Measurements from ENCODE around the gene FKRP. TPM values are rescaled to one million over a fixed set of nuclear protein-coding genes. Genes with fewer than 3 reads are reported as not detected.

Gene FKRP
- total RNA-seq, 1 experiment from 2014 or later: 10.6 TPM

DNA sequence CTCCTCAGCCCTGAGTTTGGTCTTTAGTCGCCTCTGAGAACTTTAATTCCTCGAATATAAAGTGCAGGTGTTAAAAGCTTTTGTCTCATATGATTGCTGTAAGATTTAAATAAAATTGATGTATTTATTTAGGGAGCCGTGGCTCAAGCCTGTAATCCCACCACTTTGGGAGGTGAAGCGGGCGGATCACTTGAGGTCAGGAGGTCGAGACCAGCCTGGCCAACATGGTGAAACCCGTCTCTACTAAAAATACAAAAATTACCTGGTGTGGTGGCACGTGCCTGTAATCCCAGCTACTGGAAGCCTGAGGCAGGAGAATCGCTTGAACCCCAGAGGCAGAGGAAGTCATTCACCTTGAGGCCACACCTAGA, 43.1 kb downstream of the FKRP start:
- no TSS peak for BruUV-seq (replicated peaks)
- Histone ChIP-seq H3F3A (ENCODE audit: insufficient read depth, low read depth) (peaks cover 56% of the 10 kb centered on the region), H3K4me2 (peak overlapping the region; percentile 50), H3K9me2 (ENCODE audit: insufficient read depth) (no peaks in the 10 kb centered on the region), H4K20me1 (ENCODE audit: insufficient read depth) (peaks cover 5% of the 10 kb centered on the region; the same call in 1 of the 2 replicates), H2AFZ (0 out of 2 replicates have a peak overlapping the region, but pooled peaks have one; percentile 28), H3K4me1 (replicated peaks; ENCODE audit: insufficient read depth) (peaks cover 40% of the 10 kb centered on the region), H3K36me3 (ENCODE audit: low read depth) (peaks cover 18% of the 10 kb centered on the region), H3K27me3 (ENCODE audit: insufficient read depth, low read depth) (no peaks in the 10 kb centered on the region), H3K79me2 (ENCODE audit: low read depth) (peaks cover 42% of the 10 kb centered on the region), H3K27ac (no peak overlapping the region), H3K9me3 (ENCODE audit: insufficient read depth, low read depth) (no peaks in the 10 kb centered on the region), H3K4me3 (0 out of 2 replicates have a peak overlapping the region, but pooled peaks have one; percentile 5)
- intact Hi-C loops (cut with micrococcal nuclease; ENCODE audit: unreplicated experiment): loop anchor here (1.0 to 5.0 kb wide), 3 partner anchors 36 to 113 kb away; no protein-coding TSS in a partner anchor
- TF ChIP-seq, protein P1, sequence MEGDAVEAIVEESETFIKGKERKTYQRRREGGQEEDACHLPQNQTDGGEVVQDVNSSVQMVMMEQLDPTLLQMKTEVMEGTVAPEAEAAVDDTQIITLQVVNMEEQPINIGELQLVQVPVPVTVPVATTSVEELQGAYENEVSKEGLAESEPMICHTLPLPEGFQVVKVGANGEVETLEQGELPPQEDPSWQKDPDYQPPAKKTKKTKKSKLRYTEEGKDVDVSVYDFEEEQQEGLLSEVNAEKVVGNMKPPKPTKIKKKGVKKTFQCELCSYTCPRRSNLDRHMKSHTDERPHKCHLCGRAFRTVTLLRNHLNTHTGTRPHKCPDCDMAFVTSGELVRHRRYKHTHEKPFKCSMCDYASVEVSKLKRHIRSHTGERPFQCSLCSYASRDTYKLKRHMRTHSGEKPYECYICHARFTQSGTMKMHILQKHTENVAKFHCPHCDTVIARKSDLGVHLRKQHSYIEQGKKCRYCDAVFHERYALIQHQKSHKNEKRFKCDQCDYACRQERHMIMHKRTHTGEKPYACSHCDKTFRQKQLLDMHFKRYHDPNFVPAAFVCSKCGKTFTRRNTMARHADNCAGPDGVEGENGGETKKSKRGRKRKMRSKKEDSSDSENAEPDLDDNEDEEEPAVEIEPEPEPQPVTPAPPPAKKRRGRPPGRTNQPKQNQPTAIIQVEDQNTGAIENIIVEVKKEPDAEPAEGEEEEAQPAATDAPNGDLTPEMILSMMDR (conservative IDR thresholded peaks at IDR 0.05): no peak
- TF ChIP-seq EZH2 (IDR thresholded peaks at IDR 0.05; ENCODE audit: low read depth): no peak
- ChIA-PET POLR2A (ENCODE audit: unreplicated experiment) (interaction anchor here (0.5 to 0.7 kb wide), 5 partner anchors 18 to 202 kb away, joined by 3 to 7 read pairs (median 4); partner anchors contain the start of gene PRKD2), CTCF (interaction anchor here (0.6 kb wide), 1 partner anchor 441 kb away, joined by 8 read pairs; no protein-coding TSS in a partner anchor)
- DNase-seq: no peak

DNA sequence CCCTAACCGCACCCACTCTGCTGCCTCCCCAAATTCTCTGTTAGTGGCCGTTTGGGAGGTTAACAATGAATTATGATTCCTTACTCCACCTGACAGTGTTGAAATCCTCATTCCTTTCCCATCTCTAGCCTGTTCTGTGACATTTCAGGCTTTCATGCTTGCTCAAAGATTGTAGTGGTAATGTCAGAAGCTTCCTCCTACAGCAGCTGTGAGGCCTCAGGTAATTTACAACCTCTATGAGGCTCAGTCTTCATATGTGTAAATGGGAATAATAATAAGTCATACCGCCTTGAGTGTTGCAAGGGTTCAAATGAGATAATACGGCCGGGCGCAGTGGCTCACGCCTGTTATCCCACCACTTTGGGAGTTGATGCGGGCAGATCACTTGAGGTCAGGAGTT, 43.5 kb downstream of the FKRP start:
- POLR2A ChIA-PET (ENCODE audit: unreplicated experiment): interaction anchor here (0.6 kb wide), 1 partner anchor 31 kb away, joined by 4 read pairs; no protein-coding TSS in a partner anchor
- H3K36me3 ChIP-seq (ENCODE audit: low read depth): peaks cover 14% of the 10 kb centered on the region
- intact Hi-C loops (cut with micrococcal nuclease; ENCODE audit: unreplicated experiment): loop anchor here (5.0 kb wide), 2 partner anchors 57 to 113 kb away; no protein-coding TSS in a partner anchor
- peaks cover 38% of the 10 kb centered on the region for H3K79me2 ChIP-seq (ENCODE audit: low read depth)
- no peak overlapping the region for H3K4me3 ChIP-seq
- no peaks in the 10 kb centered on the region for H3K9me3 ChIP-seq (ENCODE audit: insufficient read depth, low read depth)
- peaks cover 56% of the 10 kb centered on the region for H3F3A ChIP-seq (ENCODE audit: insufficient read depth, low read depth)
- no peak for TF ChIP-seq EZH2 (IDR thresholded peaks at IDR 0.05; ENCODE audit: low read depth)
- TF ChIP-seq, protein P1 (conservative IDR thresholded peaks at IDR 0.05): no peak
- no peaks in the 10 kb centered on the region for H3K27me3 ChIP-seq (ENCODE audit: insufficient read depth, low read depth)
- peak in 1 of 2 experiments; percentile 83 for DNase-seq
- peaks cover 5% of the 10 kb centered on the region; the same call in 1 of the 2 replicates for H4K20me1 ChIP-seq (ENCODE audit: insufficient read depth)
- H3K27ac ChIP-seq: no peak overlapping the region
- no peak overlapping the region for H2AFZ ChIP-seq
- peaks cover 38% of the 10 kb centered on the region for H3K4me1 ChIP-seq (replicated peaks; ENCODE audit: insufficient read depth)
- H3K9me2 ChIP-seq (ENCODE audit: insufficient read depth): no peaks in the 10 kb centered on the region
- no TSS peak for BruUV-seq (replicated peaks)
- peak overlapping the region; percentile 50; the same call in 1 of the 2 replicates for H3K4me2 ChIP-seq
- CTCF ChIA-PET: interaction anchor here (0.6 kb wide), 1 partner anchor 442 kb away, joined by 8 read pairs; no protein-coding TSS in a partner anchor

DNA sequence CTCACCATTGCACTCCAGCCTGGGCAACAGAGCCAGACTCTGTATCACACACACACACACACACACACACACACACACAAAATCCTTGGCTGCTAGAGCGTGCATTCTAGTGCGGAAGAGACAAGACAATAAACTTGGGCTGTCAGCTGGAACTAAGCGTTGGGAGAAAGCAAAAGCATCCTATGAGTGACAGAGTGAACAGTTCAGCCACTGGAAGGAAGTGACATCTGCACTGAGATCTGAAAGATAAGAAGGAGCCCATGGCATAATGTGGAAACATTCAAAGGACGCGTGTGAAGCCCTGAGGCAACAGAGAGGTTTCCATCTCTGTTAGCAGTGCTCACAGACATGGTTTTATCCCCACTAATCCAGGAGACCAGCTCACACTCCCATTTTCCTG, 46.1 kb downstream of the FKRP start:
- no peak for DNase-seq
- Histone ChIP-seq H3K4me3 (no peak overlapping the region), H3K4me1 (replicated peaks; ENCODE audit: insufficient read depth) (peaks cover 44% of the 10 kb centered on the region), H3K27me3 (ENCODE audit: insufficient read depth, low read depth) (no peaks in the 10 kb centered on the region), H3K9me3 (ENCODE audit: insufficient read depth, low read depth) (no peaks in the 10 kb centered on the region), H3K79me2 (ENCODE audit: low read depth) (peaks cover 14% of the 10 kb centered on the region), H3K4me2 (no peak overlapping the region), H3K9me2 (ENCODE audit: insufficient read depth) (no peaks in the 10 kb centered on the region), H3F3A (ENCODE audit: insufficient read depth, low read depth) (peaks cover 48% of the 10 kb centered on the region), H3K36me3 (ENCODE audit: low read depth) (no peaks in the 10 kb centered on the region), H3K27ac (no peak overlapping the region), H4K20me1 (ENCODE audit: insufficient read depth) (no peaks in the 10 kb centered on the region), H2AFZ (no peak overlapping the region)
- POLR2A ChIA-PET (ENCODE audit: unreplicated experiment): no interaction called here
- CTCF ChIA-PET: no interaction called here
- no peak for TF ChIP-seq EZH2 (IDR thresholded peaks at IDR 0.05; ENCODE audit: low read depth)
- TF ChIP-seq, protein P1 (conservative IDR thresholded peaks at IDR 0.05): no peak
- BruUV-seq (replicated peaks): no TSS peak
- intact Hi-C loops (cut with micrococcal nuclease; ENCODE audit: unreplicated experiment): no loop called here

Data from PC-9 (cell line).